HepG2 (cell line): ENCODE results near the gene RAPGEFL1. TPM values are rescaled to one million over a fixed set of nuclear protein-coding genes. Genes with fewer than 3 reads are reported as not detected.

Experiments used
- CBX5 ChIP-seq: sonication (generic); formaldehyde crosslinking; IDR thresholded peaks from 2 replicates; pipeline ENCODE4 v1.4.0; 2020; ENCODE audit warnings: missing genetic modification reagents, borderline replicate concordance
- CSRNP1 ChIP-seq: sonication (generic); formaldehyde crosslinking; IDR thresholded peaks from 2 replicates; pipeline ENCODE4 v1.8.1; 2023; ENCODE audit warnings: mild to moderate bottlenecking, missing genetic modification reagents
- ESRRA ChIP-seq: sonication (generic); formaldehyde crosslinking; IDR thresholded peaks from 2 replicates; pipeline ENCODE4 v1.5.1; 2020; ENCODE audit warnings: mild to moderate bottlenecking, low read depth, missing genetic modification reagents
- HMG20B ChIP-seq: conservative IDR thresholded peaks from 2 replicates; pipeline ENCODE4 v1.6.1; 2016; ENCODE audit warnings: missing genetic modification reagents, missing compliant biosample characterization
- MEIS2 ChIP-seq: sonication (generic); formaldehyde crosslinking; IDR thresholded peaks from 2 replicates; pipeline ENCODE4 v1.9.0; 2021; ENCODE audit warnings: mild to moderate bottlenecking, missing genetic modification reagents
- MTERF4 ChIP-seq: sonication (generic); formaldehyde crosslinking; IDR thresholded peaks from 2 replicates; pipeline ENCODE4 v1.8.0; 2023; ENCODE audit warnings: mild to moderate bottlenecking, missing genetic modification reagents
- PRDM15 ChIP-seq: sonication (generic); formaldehyde crosslinking; IDR thresholded peaks from 2 replicates; pipeline ENCODE4 v1.4.0; 2020; ENCODE audit warnings: missing genetic modification reagents
- SMAD1 ChIP-seq: sonication (generic); formaldehyde crosslinking; IDR thresholded peaks from 2 replicates; pipeline ENCODE4 v1.4.0; 2020; ENCODE audit warnings: missing genetic modification reagents, low read depth, mild to moderate bottlenecking, borderline replicate concordance
- SNAPC5 ChIP-seq: sonication (generic); formaldehyde crosslinking; IDR thresholded peaks from 2 replicates; pipeline ENCODE4 v1.8.1; 2023; ENCODE audit warnings: mild to moderate bottlenecking, missing genetic modification reagents, borderline replicate concordance
- ZFAT ChIP-seq: sonication (generic); formaldehyde crosslinking; conservative IDR thresholded peaks from 2 replicates; pipeline ENCODE4 v1.8.1; 2023; ENCODE audit warnings: missing genetic modification reagents, inconsistent platforms
- ZMYM3 ChIP-seq: sonication (generic); formaldehyde crosslinking; IDR thresholded peaks from 2 replicates; pipeline ENCODE4 v1.5.1; 2020; ENCODE audit warnings: mild to moderate bottlenecking, missing genetic modification reagents
- ZNF644 ChIP-seq: IDR thresholded peaks from 2 replicates; pipeline ENCODE4 v1.6.1; 2016; ENCODE audit warnings: low read depth
- polyA plus RNA-seq, 8 experiments: library from polyadenylated mRNA; depleted of rRNA in 3 of 8; stranded (reverse) in 7 of 8; unstranded in 1 of 8; fragments of >200 nt; fragmentation: Illumina TruSeq in 4 of 8; extraction: Trizol in 4 of 8; gene quantifications; 2 replicates each; pipeline versions ENCODE4 v1.2.1 to v1.2.3, GENCODE V29; 2011 to 2016; ENCODE audit warnings: low read depth in 4 of 8, missing spikeins in 1 of 8, mixed read lengths in 1 of 8; ENCODE audit not compliant: insufficient read depth in 1 of 8
- total RNA-seq, 5 experiments: library from RNA; depleted of rRNA; stranded (reverse); fragments of >200 nt; fragmentation: Illumina TruSeq; extraction: Trizol; gene quantifications; 2 replicates each; pipeline ENCODE4 v1.2.3, GENCODE V29; 2016; ENCODE audit warnings: low read depth in 1 of 5
- TF ChIP-seq, protein P1 (sequence below): sonication (generic); formaldehyde crosslinking; IDR thresholded peaks from 2 replicates; pipeline ENCODE4 v1.4.0; 2020; ENCODE audit warnings: missing genetic modification reagents
- TF ChIP-seq, protein P2 (sequence below): sonication (generic); formaldehyde crosslinking; conservative IDR thresholded peaks from 2 replicates; pipeline ENCODE4 v1.4.0; 2020; ENCODE audit warnings: missing genetic modification reagents

RAPGEFL1 gene
- total and polyA plus RNA-seq, 2 of the 13 experiments (the other 11 are each of a cell fraction or from before 2014, with no cell fraction given), result 4.5 to 7.8 TPM

DNA sequence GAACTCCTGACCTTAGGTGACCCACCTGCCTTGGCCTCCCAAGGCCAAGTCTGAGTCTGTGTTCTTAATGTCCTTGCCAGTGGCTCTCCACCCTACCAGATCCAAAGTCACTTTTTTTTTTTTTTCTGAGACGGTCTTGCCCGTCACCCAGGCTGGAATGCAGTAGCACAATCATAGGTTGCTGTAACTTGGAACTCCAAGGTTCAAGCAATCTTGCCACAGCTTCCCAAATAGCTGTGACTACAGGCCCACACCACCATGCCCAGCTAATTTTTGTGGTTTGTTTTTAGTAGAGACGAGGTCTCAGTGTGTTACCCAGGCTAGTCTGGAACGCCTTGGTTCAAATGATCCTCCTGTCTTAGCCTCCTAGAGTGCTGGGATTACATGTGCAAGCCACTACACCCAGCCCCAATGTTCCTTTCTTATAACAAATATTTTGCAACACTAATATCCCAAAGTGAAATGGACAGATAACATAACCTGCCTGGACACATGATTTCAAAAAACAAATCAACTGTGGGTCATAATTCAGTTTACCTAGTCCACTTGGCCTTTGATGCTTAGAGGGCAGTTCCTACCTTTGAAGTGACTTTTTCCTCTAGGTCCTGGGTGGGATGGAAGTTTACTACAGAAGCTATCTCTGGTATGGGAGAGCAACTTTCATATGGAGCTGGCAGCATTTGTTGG, 4.0 kb upstream of the RAPGEFL1 start (continued):
- TF ChIP-seq, protein P1, sequence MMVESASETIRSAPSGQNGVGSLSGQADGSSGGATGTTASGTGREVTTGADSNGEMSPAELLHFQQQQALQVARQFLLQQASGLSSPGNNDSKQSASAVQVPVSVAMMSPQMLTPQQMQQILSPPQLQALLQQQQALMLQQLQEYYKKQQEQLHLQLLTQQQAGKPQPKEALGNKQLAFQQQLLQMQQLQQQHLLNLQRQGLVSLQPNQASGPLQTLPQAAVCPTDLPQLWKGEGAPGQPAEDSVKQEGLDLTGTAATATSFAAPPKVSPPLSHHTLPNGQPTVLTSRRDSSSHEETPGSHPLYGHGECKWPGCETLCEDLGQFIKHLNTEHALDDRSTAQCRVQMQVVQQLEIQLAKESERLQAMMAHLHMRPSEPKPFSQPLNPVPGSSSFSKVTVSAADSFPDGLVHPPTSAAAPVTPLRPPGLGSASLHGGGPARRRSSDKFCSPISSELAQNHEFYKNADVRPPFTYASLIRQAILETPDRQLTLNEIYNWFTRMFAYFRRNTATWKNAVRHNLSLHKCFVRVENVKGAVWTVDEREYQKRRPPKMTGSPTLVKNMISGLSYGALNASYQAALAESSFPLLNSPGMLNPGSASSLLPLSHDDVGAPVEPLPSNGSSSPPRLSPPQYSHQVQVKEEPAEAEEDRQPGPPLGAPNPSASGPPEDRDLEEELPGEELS (CRISPR knock-in tag), result peak; percentile 73
- TF ChIP-seq HMG20B (CRISPR knock-in tag) (no peak), CSRNP1 (CRISPR knock-in tag) (no peak; the same call in 1 of the 2 replicates), MTERF4 (CRISPR knock-in tag) (no peak), ZMYM3 (CRISPR knock-in tag) (peak; percentile 38; the same call in 1 of the 2 replicates), MEIS2 (CRISPR knock-in tag) (no peak), ZFAT (no peak), ZNF644 (CRISPR knock-in tag) (peak; percentile 65; the same call in 1 of the 2 replicates), ESRRA (CRISPR knock-in tag) (no peak), PRDM15 (CRISPR knock-in tag) (no peak), SMAD1 (no peak), CBX5 (CRISPR knock-in tag) (no peak), SNAPC5 (CRISPR knock-in tag) (no peak)
- TF ChIP-seq, protein P2, sequence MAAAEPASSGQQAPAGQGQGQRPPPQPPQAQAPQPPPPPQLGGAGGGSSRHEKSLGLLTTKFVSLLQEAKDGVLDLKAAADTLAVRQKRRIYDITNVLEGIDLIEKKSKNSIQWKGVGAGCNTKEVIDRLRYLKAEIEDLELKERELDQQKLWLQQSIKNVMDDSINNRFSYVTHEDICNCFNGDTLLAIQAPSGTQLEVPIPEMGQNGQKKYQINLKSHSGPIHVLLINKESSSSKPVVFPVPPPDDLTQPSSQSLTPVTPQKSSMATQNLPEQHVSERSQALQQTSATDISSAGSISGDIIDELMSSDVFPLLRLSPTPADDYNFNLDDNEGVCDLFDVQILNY (CRISPR knock-in tag), result no peak
